ENCODE measurements around the gene KAT8.

The KAT8 gene

GRCh38 chr16:31120129-31120528 lies 2.7 kb downstream of the KAT8 start:
- Histone ChIP-seq H4K91ac (ENCODE audit: low read depth, low read length, poor library complexity) (no peak overlapping the region), H3K18ac (ENCODE audit: low read length) (no peak overlapping the region), H4K8ac (ENCODE audit: low read depth, low read length) (no peak overlapping the region), H3K23ac (ENCODE audit: low read depth, low read length, poor library complexity) (no peak overlapping the region), H2AK5ac (ENCODE audit: low read depth, low read length) (no peak overlapping the region), H3K4me2 (ENCODE audit: insufficient read depth, low read length, poor library complexity, severe bottlenecking) (no peak overlapping the region), H2BK5ac (ENCODE audit: low read length) (no peak overlapping the region), H3K4ac (ENCODE audit: low read length) (no peak overlapping the region), H3K79me1 (ENCODE audit: low read depth, low read length) (peaks cover 7% of the 10 kb centered on the region), H2BK12ac (ENCODE audit: low read length) (no peak overlapping the region), H3K14ac (ENCODE audit: low read length) (no peak overlapping the region), H2BK120ac (ENCODE audit: low read depth, low read length) (no peak overlapping the region), H3K4me3 (ENCODE audit: low read length in 2 of 2) (no peak overlapping the region), H3K9me3 (replicated peaks in 1 of 2; ENCODE audit: control insufficient read depth in 2 of 2, insufficient read depth in 1 of 2, low read depth in 1 of 2, low read length in 2 of 2) (no peaks in the 10 kb centered on the region), H3K9ac (ENCODE audit: low read depth, low read length, poor library complexity) (no peak overlapping the region), H2BK15ac (ENCODE audit: low read length) (no peak overlapping the region), H3K4me1 (ENCODE audit: control insufficient read depth in 2 of 2, insufficient read depth in 1 of 2, low read depth in 1 of 2, low read length in 2 of 2) (peaks cover 3 to 5% of the 10 kb centered on the region in 2 donors), H2AFZ (ENCODE audit: low read length) (no peak overlapping the region), H3K36me3 (replicated peaks in 1 of 2; ENCODE audit: control insufficient read depth in 2 of 2, insufficient read depth in 2 of 2, low read length in 2 of 2) (peaks cover 22 to 59% of the 10 kb centered on the region in 2 donors), H3K27ac (replicated peaks; ENCODE audit: low read length) (no peak overlapping the region), H3K27me3 (ENCODE audit: control insufficient read depth in 3 of 3, insufficient read depth in 3 of 3, low read depth in 1 of 3, low read length in 3 of 3) (no peaks in the 10 kb centered on the region)
- WGBS, 2 donors (ENCODE audit: extremely low coverage in 2 of 2, insufficient read length in 2 of 2, insufficient replicate concordance in 1 of 2): no CpG with 5 or more reads among the region's 16 CpGs
- no peak for DNase-seq (ENCODE audit: low spot score)

GRCh38 chr16:31125844-31126243 lies 8.4 kb downstream of the KAT8 start:
- H3K4me2 ChIP-seq (ENCODE audit: insufficient read depth, low read length, poor library complexity, severe bottlenecking): no peak overlapping the region
- no peak overlapping the region for H2BK120ac ChIP-seq (ENCODE audit: low read depth, low read length)
- H3K14ac ChIP-seq (ENCODE audit: low read length): no peak overlapping the region
- H3K36me3 ChIP-seq (replicated peaks in 1 of 2; ENCODE audit: control insufficient read depth in 2 of 2, insufficient read depth in 2 of 2, low read length in 2 of 2): peaks cover 33 to 78% of the 10 kb centered on the region in 2 donors
- H3K9me3 ChIP-seq (replicated peaks in 1 of 2; ENCODE audit: control insufficient read depth in 2 of 2, insufficient read depth in 1 of 2, low read depth in 1 of 2, low read length in 2 of 2): no peaks in the 10 kb centered on the region
- H3K27me3 ChIP-seq (ENCODE audit: control insufficient read depth in 3 of 3, insufficient read depth in 3 of 3, low read depth in 1 of 3, low read length in 3 of 3): no peaks in the 10 kb centered on the region
- no peak overlapping the region for H2BK5ac ChIP-seq (ENCODE audit: low read length)
- H4K91ac ChIP-seq (ENCODE audit: low read depth, low read length, poor library complexity): no peak overlapping the region
- H2AK5ac ChIP-seq (ENCODE audit: low read depth, low read length): no peak overlapping the region
- no peak overlapping the region for H3K18ac ChIP-seq (ENCODE audit: low read length)
- no peak overlapping the region for H2AFZ ChIP-seq (ENCODE audit: low read length)
- no peak overlapping the region for H2BK15ac ChIP-seq (ENCODE audit: low read length)
- H2BK12ac ChIP-seq (ENCODE audit: low read length): no peak overlapping the region
- no peak overlapping the region for H3K27ac ChIP-seq (replicated peaks; ENCODE audit: low read length)
- no peak overlapping the region for H3K9ac ChIP-seq (ENCODE audit: low read depth, low read length, poor library complexity)
- H3K4me3 ChIP-seq (ENCODE audit: low read length in 2 of 2): no peak overlapping the region
- H3K4ac ChIP-seq (ENCODE audit: low read length): no peak overlapping the region
- H4K8ac ChIP-seq (ENCODE audit: low read depth, low read length): no peak overlapping the region
- H3K79me1 ChIP-seq (ENCODE audit: low read depth, low read length): no peaks in the 10 kb centered on the region
- no CpG with 5 or more reads among the region's 3 CpGs for WGBS, 2 donors (ENCODE audit: extremely low coverage in 2 of 2, insufficient read length in 2 of 2, insufficient replicate concordance in 1 of 2)
- DNase-seq (ENCODE audit: low spot score): no peak
- no peaks in the 10 kb centered on the region for H3K4me1 ChIP-seq (ENCODE audit: control insufficient read depth in 2 of 2, insufficient read depth in 1 of 2, low read depth in 1 of 2, low read length in 2 of 2)
- H3K23ac ChIP-seq (ENCODE audit: low read depth, low read length, poor library complexity): no peak overlapping the region

- no peak overlapping the region for H2BK120ac ChIP-seq (ENCODE audit: low read depth, low read length)
- no peak overlapping the region for H3K27ac ChIP-seq (replicated peaks; ENCODE audit: low read length)
- H3K18ac ChIP-seq (ENCODE audit: low read length): no peak overlapping the region
- H2BK15ac ChIP-seq (ENCODE audit: low read length): no peak overlapping the region
- no peak overlapping the region for H2BK12ac ChIP-seq (ENCODE audit: low read length)
- H3K9ac ChIP-seq (ENCODE audit: low read depth, low read length, poor library complexity): no peak overlapping the region
- no peak overlapping the region for H3K4ac ChIP-seq (ENCODE audit: low read length)
- WGBS, 2 donors (ENCODE audit: extremely low coverage in 2 of 2, insufficient read length in 2 of 2, insufficient replicate concordance in 1 of 2): no CpG with 5 or more reads among the region's 13 CpGs
- DNase-seq (ENCODE audit: low spot score): no peak
- H3K4me1 ChIP-seq (ENCODE audit: control insufficient read depth in 2 of 2, insufficient read depth in 1 of 2, low read depth in 1 of 2, low read length in 2 of 2): no peaks in the 10 kb centered on the region
- no peak overlapping the region for H3K14ac ChIP-seq (ENCODE audit: low read length)
- H2AK5ac ChIP-seq (ENCODE audit: low read depth, low read length): no peak overlapping the region
- H3K79me1 ChIP-seq (ENCODE audit: low read depth, low read length): no peaks in the 10 kb centered on the region
- H3K9me3 ChIP-seq (replicated peaks in 1 of 2; ENCODE audit: control insufficient read depth in 2 of 2, insufficient read depth in 1 of 2, low read depth in 1 of 2, low read length in 2 of 2): no peaks in the 10 kb centered on the region
- H3K23ac ChIP-seq (ENCODE audit: low read depth, low read length, poor library complexity): no peak overlapping the region
- H3K36me3 ChIP-seq (replicated peaks in 1 of 2; ENCODE audit: control insufficient read depth in 2 of 2, insufficient read depth in 2 of 2, low read length in 2 of 2): peaks cover 31 to 78% of the 10 kb centered on the region in 2 donors
- no peak overlapping the region for H2AFZ ChIP-seq (ENCODE audit: low read length)
- H4K91ac ChIP-seq (ENCODE audit: low read depth, low read length, poor library complexity): no peak overlapping the region
- no peaks in the 10 kb centered on the region for H3K27me3 ChIP-seq (ENCODE audit: control insufficient read depth in 3 of 3, insufficient read depth in 3 of 3, low read depth in 1 of 3, low read length in 3 of 3)
- H3K4me3 ChIP-seq (ENCODE audit: low read length in 2 of 2): no peak overlapping the region
- H4K8ac ChIP-seq (ENCODE audit: low read depth, low read length): no peak overlapping the region
- no peak overlapping the region for H3K4me2 ChIP-seq (ENCODE audit: insufficient read depth, low read length, poor library complexity, severe bottlenecking)
- H2BK5ac ChIP-seq (ENCODE audit: low read length): no peak overlapping the region
Measured at GRCh38 chr16:31127182-31127581, 9.7 kb downstream of the KAT8 start.

- Histone ChIP-seq H4K8ac (ENCODE audit: low read depth, low read length) (no peak overlapping the region), H3K27ac (replicated peaks; ENCODE audit: low read length) (no peak overlapping the region)
- no peak for DNase-seq (ENCODE audit: low spot score)
Measured at GRCh38 chr16:31128711-31129567, 11.5 kb downstream of the KAT8 start.

More at GRCh38 chr16:31128711-31129567, 11.5 kb downstream of the KAT8 start:
- WGBS, 2 donors (ENCODE audit: extremely low coverage in 2 of 2, insufficient read length in 2 of 2, insufficient replicate concordance in 1 of 2): no CpG with 5 or more reads among the region's 14 CpGs
- Histone ChIP-seq H3K4me1 (ENCODE audit: control insufficient read depth in 2 of 2, insufficient read depth in 1 of 2, low read depth in 1 of 2, low read length in 2 of 2) (peaks cover 0 to 2% of the 10 kb centered on the region in 2 donors), H3K4ac (ENCODE audit: low read length) (no peak overlapping the region), H3K4me3 (ENCODE audit: low read length in 2 of 2) (no peak overlapping the region), H3K79me1 (ENCODE audit: low read depth, low read length) (peaks cover 2% of the 10 kb centered on the region), H3K18ac (ENCODE audit: low read length) (no peak overlapping the region), H2AFZ (ENCODE audit: low read length) (no peak overlapping the region), H2BK12ac (ENCODE audit: low read length) (no peak overlapping the region), H3K36me3 (replicated peaks in 1 of 2; ENCODE audit: control insufficient read depth in 2 of 2, insufficient read depth in 2 of 2, low read length in 2 of 2) (peaks cover 33 to 70% of the 10 kb centered on the region in 2 donors), H3K9me3 (replicated peaks in 1 of 2; ENCODE audit: control insufficient read depth in 2 of 2, insufficient read depth in 1 of 2, low read depth in 1 of 2, low read length in 2 of 2) (no peaks in the 10 kb centered on the region), H3K14ac (ENCODE audit: low read length) (no peak overlapping the region), H2AK5ac (ENCODE audit: low read depth, low read length) (no peak overlapping the region), H4K91ac (ENCODE audit: low read depth, low read length, poor library complexity) (no peak overlapping the region), H2BK120ac (ENCODE audit: low read depth, low read length) (no peak overlapping the region), H3K27me3 (ENCODE audit: control insufficient read depth in 3 of 3, insufficient read depth in 3 of 3, low read depth in 1 of 3, low read length in 3 of 3) (no peaks in the 10 kb centered on the region), H2BK5ac (ENCODE audit: low read length) (no peak overlapping the region), H3K4me2 (ENCODE audit: insufficient read depth, low read length, poor library complexity, severe bottlenecking) (no peak overlapping the region), H3K23ac (ENCODE audit: low read depth, low read length, poor library complexity) (no peak overlapping the region), H2BK15ac (ENCODE audit: low read length) (no peak overlapping the region), H3K9ac (ENCODE audit: low read depth, low read length, poor library complexity) (no peak overlapping the region)

Data from neuronal stem cell (in vitro differentiated cells).